HepG2 (cell line): ENCODE results near the gene CEP120. TPM values are rescaled to one million over a fixed set of nuclear protein-coding genes. Genes with fewer than 3 reads are reported as not detected.
A peak's percentile ranks its signal among the peaks of the same experiment; 100 is the strongest.

Source experiments
- CEBPG ChIP-seq: IDR thresholded peaks from 2 replicates; pipeline ENCODE4 v1.6.1; 2016
- HOXA9 ChIP-seq: sonication (generic); formaldehyde crosslinking; IDR thresholded peaks from 2 replicates; pipeline ENCODE4 v1.8.1; 2022; ENCODE audit warnings: missing genetic modification reagents, mild to moderate bottlenecking, moderate library complexity, borderline replicate concordance
- MTA3 ChIP-seq: sonication (generic); formaldehyde crosslinking; IDR thresholded peaks from 2 replicates; pipeline ENCODE4 v1.4.0; 2020; ENCODE audit warnings: missing genetic modification reagents
- MYNN ChIP-seq: sonication (generic); formaldehyde crosslinking; IDR thresholded peaks from 2 replicates; pipeline ENCODE4 v1.4.0; 2020; ENCODE audit warnings: mild to moderate bottlenecking, low read depth, missing genetic modification reagents
- POLR2AphosphoS5 ChIP-seq: IDR thresholded peaks from 2 replicates; pipeline ENCODE4 v1.6.1; 2012; ENCODE audit warnings: low read depth, low read length
- SMYD3 ChIP-seq: sonication (generic); formaldehyde crosslinking; IDR thresholded peaks from 2 replicates; pipeline ENCODE4 v1.8.1; 2023; ENCODE audit warnings: mild to moderate bottlenecking, missing genetic modification reagents
- ZFP1 ChIP-seq: IDR thresholded peaks from 2 replicates; pipeline ENCODE4 v1.6.1; 2016
- ZNF205 ChIP-seq: IDR thresholded peaks from 2 replicates; pipeline ENCODE4 v1.6.1; 2018; ENCODE audit warnings: missing biosample characterization, missing genetic modification reagents
- ZNF441 ChIP-seq: sonication (generic); formaldehyde crosslinking; IDR thresholded peaks from 2 replicates; pipeline ENCODE4 v1.7.0; 2021; ENCODE audit warnings: missing genetic modification reagents, borderline replicate concordance
- ZNF839 ChIP-seq: sonication (generic); formaldehyde crosslinking; IDR thresholded peaks from 2 replicates; pipeline ENCODE4 v1.4.0; 2020; ENCODE audit warnings: missing genetic modification reagents, mild to moderate bottlenecking, borderline replicate concordance
- polyA plus RNA-seq, 8 experiments: library from polyadenylated mRNA; depleted of rRNA in 3 of 8; stranded (reverse) in 7 of 8; unstranded in 1 of 8; fragments of >200 nt; fragmentation: Illumina TruSeq in 4 of 8; extraction: Trizol in 4 of 8; gene quantifications; 2 replicates each; pipeline versions ENCODE4 v1.2.1 to v1.2.3, GENCODE V29; 2011 to 2016; ENCODE audit warnings: low read depth in 4 of 8, missing spikeins in 1 of 8, mixed read lengths in 1 of 8; ENCODE audit not compliant: insufficient read depth in 1 of 8
- total RNA-seq, 5 experiments: library from RNA; depleted of rRNA; stranded (reverse); fragments of >200 nt; fragmentation: Illumina TruSeq; extraction: Trizol; gene quantifications; 2 replicates each; pipeline ENCODE4 v1.2.3, GENCODE V29; 2016; ENCODE audit warnings: low read depth in 1 of 5
- TF ChIP-seq, protein P1 (sequence below): sonication (generic); formaldehyde crosslinking; IDR thresholded peaks from 2 replicates; pipeline ENCODE4 v1.5.0; 2020; ENCODE audit warnings: mild to moderate bottlenecking, missing genetic modification reagents, borderline replicate concordance
- TF ChIP-seq, protein P2 (sequence below): sonication (generic); formaldehyde crosslinking; IDR thresholded peaks from 2 replicates; pipeline ENCODE4 v1.9.0; 2021; ENCODE audit warnings: missing genetic modification reagents, mild to moderate bottlenecking, borderline replicate concordance
- TF ChIP-seq, protein P3 (sequence below): sonication (generic); formaldehyde crosslinking; IDR thresholded peaks from one replicate; pipeline ENCODE4 v1.5.1; 2020; ENCODE audit warnings: mild to moderate bottlenecking, missing genetic modification reagents; ENCODE audit errors: not compliant biosample characterization
- TF ChIP-seq, protein P4 (sequence below): sonication (generic); formaldehyde crosslinking; IDR thresholded peaks from 2 replicates; pipeline ENCODE4 v1.4.0; 2020; ENCODE audit warnings: mild to moderate bottlenecking, missing genetic modification reagents

The CEP120 gene
- total and polyA plus RNA-seq, 2 of the 13 experiments (the other 11 are each of a cell fraction or from before 2014, with no cell fraction given) = 8.0 to 14.7 TPM

DNA sequence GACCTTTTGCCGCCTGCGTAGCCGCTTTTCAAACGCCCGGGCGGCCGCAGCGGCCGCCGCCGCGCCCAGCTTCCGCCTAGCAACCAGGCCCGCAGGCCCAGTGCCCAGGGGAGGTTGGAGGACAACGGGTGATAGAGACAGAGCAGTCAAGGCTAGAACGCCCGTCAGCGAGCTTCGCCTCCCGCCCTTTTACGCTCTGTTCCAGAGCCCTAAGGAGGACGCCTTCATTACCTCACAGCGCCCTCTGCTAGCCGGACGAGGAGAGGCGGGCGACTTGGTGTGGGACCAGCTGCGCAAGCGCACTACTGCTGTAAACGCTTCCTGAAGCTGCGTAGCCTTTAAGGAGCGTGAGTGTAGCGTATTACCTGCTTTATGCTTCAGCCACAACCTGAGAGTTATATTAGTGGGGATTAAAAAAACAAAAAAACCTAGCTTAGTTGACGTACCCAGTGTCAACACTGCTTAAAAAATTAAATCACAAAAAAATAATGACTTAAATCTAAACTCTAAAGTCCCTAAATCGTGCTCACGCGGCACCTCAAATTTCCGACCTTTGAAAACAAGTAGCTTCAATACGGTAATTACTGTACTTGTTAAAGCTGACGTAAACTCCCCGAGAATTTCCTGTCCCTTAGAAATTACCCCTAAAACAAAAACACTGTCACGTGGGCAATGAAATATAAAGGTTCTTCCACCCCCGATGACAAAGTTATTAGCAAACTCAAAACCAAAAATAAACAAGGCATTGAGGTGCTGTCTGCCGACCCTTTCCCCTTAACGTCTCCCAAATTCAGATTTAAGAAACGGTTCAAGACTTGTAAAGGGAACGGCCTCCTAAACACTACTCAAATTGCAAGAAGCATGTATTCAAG lies at the start of gene CEP120 (continued):
- TF ChIP-seq, protein P1, sequence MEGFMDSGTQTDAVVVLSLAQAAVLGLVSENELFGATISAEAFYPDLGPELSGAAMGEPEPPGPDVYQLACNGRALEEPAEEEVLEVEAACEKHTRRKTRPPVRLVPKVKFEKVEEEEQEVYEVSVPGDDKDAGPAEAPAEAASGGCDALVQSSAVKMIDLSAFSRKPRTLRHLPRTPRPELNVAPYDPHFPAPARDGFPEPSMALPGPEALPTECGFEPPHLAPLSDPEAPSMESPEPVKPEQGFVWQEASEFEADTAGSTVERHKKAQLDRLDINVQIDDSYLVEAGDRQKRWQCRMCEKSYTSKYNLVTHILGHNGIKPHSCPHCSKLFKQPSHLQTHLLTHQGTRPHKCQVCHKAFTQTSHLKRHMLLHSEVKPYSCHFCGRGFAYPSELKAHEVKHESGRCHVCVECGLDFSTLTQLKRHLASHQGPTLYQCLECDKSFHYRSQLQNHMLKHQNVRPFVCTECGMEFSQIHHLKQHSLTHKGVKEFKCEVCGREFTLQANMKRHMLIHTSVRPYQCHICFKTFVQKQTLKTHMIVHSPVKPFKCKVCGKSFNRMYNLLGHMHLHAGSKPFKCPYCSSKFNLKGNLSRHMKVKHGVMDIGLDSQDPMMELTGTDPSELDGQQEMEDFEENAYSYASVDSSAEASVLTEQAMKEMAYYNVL (CRISPR knock-in tag) = peak; percentile 80; the same call in 1 of the 2 replicates
- 0 out of 2 replicates have a peak, but pooled peaks have one; percentile 47 for TF ChIP-seq ZNF205 (CRISPR knock-in tag)
- peak; percentile 52; the same call in 1 of the 2 replicates for TF ChIP-seq MYNN
- peak; percentile 59; the same call in 1 of the 2 replicates for TF ChIP-seq SMYD3
- TF ChIP-seq ZFP1 = 0 out of 2 replicates have a peak, but pooled peaks have one; percentile 81
- TF ChIP-seq ZNF441 (CRISPR knock-in tag) = peak; percentile 44
- no peak for TF ChIP-seq HOXA9
- TF ChIP-seq, protein P2, sequence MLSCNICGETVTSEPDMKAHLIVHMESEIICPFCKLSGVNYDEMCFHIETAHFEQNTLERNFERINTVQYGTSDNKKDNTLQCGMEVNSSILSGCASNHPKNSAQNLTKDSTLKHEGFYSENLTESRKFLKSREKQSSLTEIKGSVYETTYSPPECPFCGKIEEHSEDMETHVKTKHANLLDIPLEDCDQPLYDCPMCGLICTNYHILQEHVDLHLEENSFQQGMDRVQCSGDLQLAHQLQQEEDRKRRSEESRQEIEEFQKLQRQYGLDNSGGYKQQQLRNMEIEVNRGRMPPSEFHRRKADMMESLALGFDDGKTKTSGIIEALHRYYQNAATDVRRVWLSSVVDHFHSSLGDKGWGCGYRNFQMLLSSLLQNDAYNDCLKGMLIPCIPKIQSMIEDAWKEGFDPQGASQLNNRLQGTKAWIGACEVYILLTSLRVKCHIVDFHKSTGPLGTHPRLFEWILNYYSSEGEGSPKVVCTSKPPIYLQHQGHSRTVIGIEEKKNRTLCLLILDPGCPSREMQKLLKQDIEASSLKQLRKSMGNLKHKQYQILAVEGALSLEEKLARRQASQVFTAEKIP (CRISPR knock-in tag) = no peak
- TF ChIP-seq, protein P3, sequence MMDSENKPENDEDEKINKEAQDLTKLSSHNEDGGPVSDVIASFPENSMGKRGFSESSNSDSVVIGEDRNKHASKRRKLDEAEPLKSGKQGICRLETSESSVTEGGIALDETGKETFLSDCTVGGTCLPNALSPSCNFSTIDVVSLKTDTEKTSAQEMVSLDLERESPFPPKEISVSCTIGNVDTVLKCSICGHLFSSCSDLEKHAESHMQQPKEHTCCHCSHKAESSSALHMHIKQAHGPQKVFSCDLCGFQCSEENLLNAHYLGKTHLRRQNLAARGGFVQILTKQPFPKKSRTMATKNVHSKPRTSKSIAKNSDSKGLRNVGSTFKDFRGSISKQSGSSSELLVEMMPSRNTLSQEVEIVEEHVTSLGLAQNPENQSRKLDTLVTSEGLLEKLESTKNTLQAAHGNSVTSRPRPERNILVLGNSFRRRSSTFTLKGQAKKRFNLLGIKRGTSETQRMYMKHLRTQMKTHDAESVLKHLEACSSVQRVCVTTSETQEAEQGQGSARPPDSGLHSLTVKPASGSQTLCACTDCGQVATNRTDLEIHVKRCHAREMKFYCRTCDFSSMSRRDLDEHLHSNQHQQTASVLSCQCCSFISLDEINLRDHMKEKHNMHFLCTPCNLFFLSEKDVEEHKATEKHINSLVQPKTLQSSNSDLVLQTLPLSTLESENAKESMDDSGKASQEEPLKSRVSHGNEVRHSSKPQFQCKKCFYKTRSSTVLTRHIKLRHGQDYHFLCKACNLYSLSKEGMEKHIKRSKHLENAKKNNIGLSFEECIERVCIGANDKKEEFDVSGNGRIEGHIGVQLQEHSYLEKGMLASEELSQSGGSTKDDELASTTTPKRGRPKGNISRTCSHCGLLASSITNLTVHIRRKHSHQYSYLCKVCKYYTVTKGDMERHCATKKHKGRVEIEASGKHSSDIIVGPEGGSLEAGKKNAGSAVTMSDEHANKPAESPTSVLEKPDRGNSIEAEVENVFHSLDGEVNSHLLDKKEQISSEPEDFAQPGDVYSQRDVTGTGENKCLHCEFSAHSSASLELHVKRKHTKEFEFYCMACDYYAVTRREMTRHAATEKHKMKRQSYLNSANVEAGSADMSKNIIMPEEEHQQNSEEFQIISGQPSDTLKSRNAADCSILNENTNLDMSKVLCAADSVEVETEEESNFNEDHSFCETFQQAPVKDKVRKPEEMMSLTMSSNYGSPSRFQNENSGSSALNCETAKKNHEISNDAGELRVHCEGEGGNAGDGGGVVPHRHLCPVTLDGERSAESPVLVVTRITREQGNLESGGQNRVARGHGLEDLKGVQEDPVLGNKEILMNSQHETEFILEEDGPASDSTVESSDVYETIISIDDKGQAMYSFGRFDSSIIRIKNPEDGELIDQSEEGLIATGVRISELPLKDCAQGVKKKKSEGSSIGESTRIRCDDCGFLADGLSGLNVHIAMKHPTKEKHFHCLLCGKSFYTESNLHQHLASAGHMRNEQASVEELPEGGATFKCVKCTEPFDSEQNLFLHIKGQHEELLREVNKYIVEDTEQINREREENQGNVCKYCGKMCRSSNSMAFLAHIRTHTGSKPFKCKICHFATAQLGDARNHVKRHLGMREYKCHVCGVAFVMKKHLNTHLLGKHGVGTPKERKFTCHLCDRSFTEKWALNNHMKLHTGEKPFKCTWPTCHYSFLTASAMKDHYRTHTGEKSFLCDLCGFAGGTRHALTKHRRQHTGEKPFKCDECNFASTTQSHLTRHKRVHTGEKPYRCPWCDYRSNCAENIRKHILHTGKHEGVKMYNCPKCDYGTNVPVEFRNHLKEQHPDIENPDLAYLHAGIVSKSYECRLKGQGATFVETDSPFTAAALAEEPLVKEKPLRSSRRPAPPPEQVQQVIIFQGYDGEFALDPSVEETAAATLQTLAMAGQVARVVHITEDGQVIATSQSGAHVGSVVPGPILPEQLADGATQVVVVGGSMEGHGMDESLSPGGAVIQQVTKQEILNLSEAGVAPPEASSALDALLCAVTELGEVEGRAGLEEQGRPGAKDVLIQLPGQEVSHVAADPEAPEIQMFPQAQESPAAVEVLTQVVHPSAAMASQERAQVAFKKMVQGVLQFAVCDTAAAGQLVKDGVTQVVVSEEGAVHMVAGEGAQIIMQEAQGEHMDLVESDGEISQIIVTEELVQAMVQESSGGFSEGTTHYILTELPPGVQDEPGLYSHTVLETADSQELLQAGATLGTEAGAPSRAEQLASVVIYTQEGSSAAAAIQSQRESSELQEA = no peak
- peak; percentile 34; the same call in 1 of the 2 replicates for TF ChIP-seq CEBPG (CRISPR knock-in tag)
- no peak for TF ChIP-seq ZNF839 (CRISPR knock-in tag)
- peak; percentile 90 for TF ChIP-seq POLR2AphosphoS5
- TF ChIP-seq, protein P4, sequence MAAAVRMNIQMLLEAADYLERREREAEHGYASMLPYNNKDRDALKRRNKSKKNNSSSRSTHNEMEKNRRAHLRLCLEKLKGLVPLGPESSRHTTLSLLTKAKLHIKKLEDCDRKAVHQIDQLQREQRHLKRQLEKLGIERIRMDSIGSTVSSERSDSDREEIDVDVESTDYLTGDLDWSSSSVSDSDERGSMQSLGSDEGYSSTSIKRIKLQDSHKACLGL (CRISPR knock-in tag) = 0 out of 2 replicates have a peak, but pooled peaks have one; percentile 50
- no peak for TF ChIP-seq MTA3 (CRISPR knock-in tag)
